Measurements from ENCODE around the gene CEP95.
A peak's percentile ranks its signal among the peaks of the same experiment; 100 is the strongest.

Gene CEP95

DNA sequence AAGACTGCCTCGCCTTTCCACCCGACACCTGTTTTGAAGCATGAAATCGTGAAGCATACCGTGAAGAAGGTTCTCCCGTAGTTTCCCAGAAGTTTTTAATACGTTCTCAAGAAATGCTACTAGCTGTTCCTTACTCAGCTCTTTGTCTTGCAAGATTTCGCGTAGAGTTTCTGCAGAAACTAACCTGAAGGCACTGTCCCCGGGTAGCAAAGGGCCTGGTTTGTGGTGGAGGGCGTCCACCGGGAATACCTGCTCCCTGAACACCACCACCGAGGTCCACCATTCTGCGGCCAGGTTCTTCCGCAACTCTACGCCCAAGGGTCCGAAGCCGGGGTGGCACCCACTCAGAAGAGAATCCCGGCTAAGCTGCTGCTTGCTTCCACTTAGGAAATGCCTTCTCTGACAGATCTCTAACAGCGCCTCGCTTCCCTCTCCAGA is 10.4 kb upstream of the CEP95 start:
- DNase-seq (ENCODE audit: low read depth, low spot score): no peak

DNA sequence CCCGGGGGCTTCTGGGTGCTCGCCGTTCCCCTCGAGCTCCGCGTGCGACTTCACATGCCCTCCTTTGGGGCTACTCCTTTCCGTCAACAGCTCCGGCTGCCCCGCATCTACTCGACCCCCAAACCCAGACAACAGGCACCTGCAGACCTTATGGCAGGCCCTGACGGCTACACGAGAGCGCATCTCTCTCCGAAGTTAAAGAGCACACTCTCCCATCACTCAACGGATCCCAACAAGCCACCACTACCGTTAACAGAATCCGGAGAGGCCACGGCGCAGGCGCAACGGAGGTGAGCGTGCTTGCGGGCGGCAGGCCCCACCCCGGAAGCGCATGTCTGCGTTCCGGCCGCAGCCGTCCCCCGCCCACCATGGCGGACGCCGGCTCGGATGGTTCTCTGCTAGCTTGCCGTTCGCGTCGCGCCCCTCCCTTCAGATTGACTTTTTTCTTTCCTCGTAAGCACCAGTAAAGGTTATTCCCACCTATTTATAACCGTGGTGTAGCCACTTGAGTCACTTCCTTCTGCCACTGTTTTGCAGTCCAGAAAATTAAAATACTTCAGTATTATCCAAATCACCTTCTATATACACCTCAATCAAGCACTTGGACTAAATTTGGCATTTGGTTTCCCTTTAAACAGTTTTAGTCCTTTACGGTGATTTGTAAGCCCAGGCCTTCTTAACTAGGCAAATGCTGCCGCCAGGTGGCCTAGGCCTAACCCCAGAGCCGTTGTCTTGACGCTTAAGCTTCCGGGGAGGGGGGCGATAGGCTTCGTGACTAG is 9.8 kb upstream of the CEP95 start, which contains the start of gene POLG2:
Gene POLG2, minus strand, starts transcription at position 269 of the 779 bp plus-strand sequence. Its CDS starts 86 bp downstream, at position 183.
- DNase-seq (ENCODE audit: low read depth, low spot score): peak; percentile 77

DNA sequence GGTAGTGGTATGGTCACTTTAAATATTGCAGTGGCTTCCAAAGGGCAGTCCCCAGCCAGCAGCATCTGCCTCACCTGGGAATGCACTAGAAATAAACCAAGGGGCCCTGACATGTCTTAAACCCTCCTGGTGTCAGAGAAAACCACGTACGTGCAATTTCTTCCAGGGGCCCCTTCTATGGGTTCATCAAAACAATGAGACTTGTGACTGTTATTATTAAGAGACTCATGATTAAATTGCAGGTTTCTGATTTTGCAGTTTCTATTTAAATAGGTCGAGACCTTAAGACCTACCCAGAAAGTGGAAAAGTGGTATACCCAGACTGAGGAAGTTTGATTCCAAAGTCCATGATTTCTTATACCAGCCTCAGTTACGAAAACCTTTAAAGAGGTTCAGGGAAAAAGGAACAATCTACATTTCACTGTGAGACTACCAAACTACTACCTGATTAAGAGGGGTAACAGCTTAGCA is 9.2 kb upstream of the CEP95 start:
- no peak for DNase-seq (ENCODE audit: low read depth, low spot score)

DNA sequence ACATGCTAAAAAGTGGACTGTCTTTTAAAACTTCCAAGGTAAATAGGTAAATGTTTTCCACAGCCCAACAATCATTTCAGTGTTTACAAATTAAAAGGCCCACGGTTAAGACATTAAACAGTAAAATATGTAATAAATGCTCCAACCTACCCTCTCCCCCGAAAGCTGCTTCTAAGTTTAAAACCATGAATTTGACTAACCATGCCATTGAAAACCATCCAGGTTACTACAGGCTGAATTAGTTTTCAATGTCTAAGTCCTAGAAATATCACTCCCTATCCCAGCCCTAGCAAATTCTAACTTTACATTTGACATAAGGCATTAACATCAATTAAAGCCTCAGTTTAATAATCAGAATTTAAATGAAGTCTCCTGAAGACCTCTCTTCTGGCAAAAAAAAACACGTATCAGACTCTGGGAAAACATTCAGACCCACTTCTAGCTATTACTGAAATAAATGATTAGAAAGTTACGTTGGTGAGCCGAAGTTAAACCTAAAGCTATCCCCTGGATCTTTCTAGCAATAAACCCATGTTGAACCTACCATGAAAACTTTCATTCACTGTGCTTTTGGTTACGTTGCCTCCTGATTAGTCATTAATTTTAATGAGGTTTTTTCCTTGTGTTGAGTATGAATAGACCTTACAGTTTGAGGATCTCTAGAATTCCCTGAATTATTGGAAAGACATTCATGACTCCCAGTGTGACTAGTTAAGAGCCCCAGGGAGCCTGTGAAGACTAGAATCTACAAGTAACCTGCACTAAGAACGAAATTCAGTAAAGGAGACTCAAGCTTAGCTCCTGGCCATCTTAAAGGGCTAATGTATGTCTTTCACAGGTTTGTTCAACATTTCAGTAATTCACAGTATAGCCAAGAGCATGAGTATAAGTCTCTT is 8.2 kb upstream of the CEP95 start:
- no peak for DNase-seq (ENCODE audit: low read depth, low spot score)

DNA sequence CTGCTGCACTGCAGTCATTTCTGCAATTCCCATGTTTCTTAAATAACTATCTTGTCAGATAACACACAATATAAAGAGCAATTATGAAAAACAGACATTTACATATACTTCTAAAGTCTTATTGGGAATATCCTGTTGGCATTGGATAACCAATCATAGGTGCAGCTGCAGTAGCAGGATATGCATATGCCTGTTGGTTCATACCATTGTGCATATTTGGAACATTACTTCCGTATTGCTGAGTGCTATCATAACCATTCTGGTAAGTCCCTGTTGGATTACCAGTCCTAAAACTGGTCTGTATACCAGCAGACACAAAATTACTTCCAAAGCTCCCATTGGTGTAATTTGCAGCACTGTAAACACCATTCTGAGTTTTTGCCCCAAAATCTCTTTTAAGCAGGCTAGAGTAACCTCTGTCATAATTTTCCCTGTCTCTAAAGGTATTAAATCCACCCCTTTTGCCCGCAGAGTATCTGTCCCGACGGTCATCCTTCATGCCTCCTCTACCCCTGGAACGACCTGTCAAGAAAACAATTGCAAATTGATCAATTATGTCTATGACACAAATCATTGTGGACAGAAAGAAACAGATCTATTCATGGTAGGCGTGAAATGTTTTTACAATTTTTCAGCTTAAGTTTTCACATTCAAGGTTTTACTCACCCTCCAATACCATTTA is 6.8 kb upstream of the CEP95 start:
- DNase-seq (ENCODE audit: low read depth, low spot score): no peak

DNA sequence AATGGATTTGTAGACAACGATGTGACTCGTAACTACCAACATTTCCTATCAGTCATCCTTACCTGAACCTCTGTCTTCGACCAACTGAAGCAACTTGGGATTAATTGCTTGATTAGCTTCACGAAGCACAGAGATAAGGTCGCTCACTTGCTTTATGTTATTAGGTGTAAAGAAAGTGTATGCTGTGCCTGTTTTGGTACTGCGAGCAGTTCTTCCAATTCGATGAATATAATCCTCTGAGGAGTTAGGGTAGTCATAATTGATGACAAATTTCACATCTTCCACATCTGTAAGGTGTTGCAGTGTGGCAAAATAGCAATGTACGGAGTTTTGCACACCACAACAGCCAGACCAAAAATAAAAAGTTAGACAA is 6.3 kb upstream of the CEP95 start:
- no peak for DNase-seq (ENCODE audit: low read depth, low spot score)

DNA sequence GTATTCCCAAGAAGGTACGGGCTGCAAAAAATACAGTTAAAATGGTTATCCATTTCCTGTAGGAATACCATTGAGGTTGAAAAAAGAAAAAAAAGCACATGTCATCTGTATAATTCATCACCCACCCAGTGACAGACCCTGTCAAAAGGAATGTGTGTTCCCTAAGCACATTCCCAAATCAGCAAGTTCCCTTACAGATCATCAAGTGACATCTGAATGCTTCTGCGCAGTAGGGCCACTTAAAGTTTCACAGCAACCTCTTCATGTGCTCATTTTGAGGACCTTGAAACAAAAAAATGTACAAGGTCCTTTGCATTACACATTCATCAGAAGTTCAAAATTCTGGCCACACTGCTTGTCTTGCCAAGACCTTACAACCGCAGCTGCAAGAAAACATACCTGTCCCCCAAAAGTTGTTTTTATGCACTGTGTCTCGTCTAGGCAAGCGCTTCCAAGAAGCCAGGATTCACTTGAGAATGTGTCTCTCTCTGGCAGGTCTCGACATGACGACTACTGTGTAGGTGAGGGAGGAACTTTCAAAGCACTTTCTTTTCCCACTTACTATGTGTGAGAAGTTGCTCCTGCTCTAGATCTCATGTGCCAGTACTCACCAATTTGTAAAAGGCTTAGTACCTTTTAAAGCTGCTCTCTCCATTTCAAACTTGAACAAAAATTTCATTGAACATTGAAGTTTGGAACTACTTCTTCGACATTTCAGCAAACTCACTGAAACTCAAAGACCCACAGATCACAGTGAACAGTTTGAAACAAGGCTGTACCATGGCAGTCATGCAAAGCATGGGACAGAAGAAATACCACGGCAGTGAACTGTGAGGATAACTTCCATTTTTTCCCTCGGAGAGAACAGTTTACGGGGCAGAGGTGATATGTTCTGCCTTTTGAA is 5.7 kb upstream of the CEP95 start:
- DNase-seq (ENCODE audit: low read depth, low spot score): no peak

DNA sequence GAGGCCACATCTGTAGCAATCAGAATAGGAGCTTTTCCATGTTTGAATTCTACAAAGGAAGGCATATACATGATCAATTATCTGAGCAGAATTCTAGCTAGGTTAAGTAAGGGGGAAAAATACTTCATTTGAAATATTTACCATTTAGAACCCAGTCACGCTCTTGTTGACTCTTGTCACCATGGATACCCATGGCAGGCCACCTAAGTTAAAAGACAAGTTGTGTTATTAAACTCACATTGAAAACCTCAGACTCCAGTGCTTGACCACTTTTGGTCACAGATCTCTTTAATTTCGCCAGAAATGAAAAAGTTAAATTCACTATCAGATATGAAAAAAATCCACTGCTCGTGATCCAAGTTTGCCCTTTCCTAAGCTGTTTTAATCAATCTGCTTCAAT is 4.8 kb upstream of the CEP95 start:
- no peak for DNase-seq (ENCODE audit: low read depth, low spot score)

DNA sequence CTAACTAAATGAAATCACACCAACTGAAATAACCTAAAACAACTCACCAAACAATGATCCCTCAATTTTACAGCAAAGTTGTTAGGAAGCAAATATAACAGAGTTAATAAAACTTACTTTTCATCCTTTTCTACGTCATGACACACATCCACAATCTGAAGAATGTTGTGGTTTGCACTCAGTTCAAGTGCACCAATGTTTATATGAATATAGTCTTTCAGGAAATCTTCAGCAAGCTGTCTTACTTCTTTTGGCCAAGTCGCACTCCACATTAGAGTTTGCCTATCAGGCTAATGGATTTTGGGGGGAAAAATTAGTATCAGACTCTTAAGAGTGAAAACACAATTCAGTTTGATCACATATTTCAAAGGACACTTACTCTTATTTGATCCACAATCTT is 4.0 kb upstream of the CEP95 start:
- DNase-seq (ENCODE audit: low read depth, low spot score): no peak

DNA sequence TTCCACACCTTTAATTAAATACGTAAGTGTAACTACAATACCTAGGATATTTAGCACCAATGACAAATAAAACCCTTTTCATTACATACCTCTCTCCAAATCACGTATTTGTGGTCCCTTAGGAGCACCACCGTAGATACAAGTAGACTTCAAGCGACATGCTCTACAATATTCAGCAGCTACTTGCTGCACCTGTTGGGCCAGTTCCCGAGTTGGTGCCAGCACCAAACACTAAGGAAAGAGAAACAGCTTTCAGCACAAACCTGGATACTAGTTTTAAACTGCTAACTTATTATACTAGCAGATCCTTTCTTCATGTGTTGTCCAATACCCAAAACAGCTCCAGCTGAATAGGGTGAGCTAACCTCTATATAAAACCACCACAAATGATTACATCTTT is 3.4 kb upstream of the CEP95 start:
- no peak for DNase-seq (ENCODE audit: low read depth, low spot score)

DNA sequence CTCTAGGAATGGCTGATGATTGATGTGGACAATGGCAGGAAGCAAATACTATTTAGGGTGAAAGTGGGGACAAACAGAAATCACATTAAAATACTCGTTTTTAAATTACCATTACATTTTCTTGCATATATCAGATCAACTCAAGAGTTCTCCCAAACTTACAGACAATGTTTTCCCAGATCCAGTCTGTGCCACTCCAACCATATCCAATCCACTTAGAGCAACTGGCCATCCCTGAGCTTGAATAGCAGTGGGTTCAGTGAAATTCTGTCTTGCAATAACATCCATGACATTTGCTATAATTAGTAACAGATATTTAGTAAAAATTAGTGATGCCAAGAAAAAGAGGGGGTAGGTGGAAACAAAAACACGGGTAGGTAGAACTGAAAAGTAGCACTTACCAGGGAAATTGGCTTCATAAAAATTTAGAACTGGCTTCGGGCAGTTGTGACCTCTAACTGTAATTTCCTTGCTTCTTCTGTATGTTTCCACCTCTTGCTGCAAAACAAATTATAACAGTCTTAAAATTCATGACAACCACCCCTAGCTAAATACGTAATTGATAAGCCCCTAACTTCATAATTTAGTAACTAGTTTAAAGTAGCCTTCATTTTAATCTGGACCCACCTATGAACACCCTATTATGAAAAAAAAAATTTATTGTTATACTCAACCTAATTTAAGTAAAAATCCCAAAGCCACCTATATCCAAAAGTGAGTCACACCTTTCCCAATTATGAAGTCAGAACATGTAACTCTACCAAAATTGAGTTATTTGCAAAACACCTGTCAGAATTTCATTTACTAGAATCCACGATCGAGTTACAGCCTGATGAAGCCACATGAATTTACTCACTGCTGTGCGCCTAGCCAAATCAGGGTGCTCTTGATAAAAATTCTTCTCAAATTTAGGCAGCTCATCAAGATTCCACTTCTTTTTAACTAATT is 2.7 kb upstream of the CEP95 start:
- no peak for DNase-seq (ENCODE audit: low read depth, low spot score)

DNA sequence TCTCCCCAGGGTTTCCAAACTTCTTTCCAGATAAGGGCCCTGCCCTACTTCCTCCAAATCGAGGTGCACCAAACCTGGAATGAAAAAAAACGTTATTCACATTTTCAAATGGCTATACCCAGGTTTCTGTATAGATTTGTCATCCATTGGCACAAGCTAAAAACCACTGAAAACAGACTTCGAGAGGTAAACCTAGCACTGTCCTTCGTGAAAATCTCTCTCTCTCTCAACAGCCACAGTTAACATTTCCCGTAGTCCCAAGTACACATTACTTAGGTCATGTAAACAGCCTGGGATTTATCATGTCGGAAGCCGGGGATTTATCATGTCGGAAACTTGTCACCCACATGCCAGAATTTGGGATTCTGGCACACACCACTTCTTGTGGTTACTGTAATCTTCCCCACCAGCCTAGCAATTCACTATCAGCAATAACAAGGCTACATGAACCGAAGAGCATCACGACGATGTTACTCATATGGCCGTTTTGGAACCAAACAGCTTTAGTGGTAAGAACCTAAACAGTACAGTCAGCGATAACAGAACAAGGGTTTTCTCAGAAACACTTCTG is 1.9 kb upstream of the CEP95 start:
- no peak for DNase-seq (ENCODE audit: low read depth, low spot score)

DNA sequence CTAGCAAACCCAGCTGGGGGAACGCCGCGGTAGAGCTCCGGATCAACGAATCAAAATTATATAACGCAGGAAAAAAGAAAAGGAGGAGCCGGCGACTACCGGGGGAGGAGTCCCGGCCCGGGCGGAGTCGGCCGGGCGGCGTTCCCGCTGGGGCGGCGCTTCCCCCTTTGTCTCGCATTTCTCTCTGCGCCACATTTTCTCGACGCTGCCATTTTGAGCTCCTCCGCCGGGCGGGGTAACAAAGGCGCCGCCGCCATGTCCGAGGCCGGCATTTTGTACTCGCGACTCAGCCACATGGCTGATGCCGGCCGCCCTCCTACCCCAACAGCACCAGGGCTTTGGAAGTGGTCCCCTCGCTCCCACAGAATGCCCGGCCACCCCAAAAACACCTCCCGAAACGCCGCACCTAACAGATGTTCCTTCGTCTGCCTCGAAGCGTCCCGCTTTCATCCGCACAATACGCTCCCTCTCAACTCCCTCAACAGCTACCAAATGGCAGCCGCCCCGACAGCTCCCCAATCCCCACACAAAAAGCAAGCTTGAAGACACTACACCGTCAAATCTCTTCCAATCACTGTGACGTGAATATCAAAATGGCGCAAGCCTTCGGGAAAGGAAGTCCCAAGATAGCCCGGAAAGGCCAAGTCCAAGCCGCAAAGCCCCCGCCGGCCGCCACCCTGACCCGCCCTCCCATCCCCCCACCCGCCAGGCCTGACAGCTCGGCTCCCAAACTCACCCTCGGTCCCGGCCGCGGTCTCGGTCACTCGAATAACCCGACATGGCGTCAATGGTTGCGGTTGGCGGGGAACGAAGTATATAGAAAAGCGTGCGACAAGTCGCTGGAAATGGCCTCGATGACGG is 1.2 kb upstream of the CEP95 start:
- peak; percentile 53 for DNase-seq (ENCODE audit: low read depth, low spot score)

DNA sequence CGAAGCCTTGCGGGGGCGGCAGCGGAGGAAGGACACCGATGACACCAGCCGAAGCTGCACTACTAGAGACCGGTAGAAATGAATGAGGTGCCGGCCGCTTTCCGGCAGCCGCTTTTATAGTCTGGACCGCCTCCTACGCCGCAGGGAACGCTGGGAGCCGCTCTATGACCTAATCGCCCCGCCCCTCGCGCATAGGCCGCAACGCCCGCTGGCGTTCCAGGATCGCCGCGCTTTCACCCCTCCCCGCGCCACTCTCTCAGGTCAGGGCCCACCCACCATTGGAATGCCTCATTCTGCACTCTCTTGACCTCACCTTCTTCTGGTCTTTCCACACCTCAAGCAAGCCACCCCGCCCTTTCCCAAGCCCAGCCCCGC is 589 bp upstream of the CEP95 start, which contains the start of gene DDX5:
Gene DDX5, minus strand, starts transcription at position 89 of the 375 bp plus-strand sequence. CDS start 170 bp downstream, outside the sequence.
- DNase-seq (ENCODE audit: low read depth, low spot score): no peak

DNA sequence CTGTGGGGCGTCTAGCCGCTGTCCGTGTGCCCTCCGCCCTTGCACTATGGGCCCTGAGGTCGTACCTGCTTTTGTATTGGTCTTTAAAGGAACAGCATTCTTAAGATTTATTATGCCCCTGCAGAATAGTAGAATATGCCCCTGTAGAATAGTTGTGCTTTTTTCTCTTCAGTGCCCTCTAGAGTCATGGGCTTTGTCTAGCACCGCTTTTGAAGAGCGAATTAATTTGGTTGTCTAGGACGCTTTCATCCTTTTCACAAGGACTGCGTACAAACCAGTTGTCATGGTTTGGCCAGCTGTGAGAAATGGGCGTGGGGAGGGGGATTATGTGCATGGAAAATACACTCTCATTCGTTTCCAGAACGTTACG is 621 bp downstream of the CEP95 start:
- DNase-seq (ENCODE audit: low read depth, low spot score): peak; percentile 24

DNA sequence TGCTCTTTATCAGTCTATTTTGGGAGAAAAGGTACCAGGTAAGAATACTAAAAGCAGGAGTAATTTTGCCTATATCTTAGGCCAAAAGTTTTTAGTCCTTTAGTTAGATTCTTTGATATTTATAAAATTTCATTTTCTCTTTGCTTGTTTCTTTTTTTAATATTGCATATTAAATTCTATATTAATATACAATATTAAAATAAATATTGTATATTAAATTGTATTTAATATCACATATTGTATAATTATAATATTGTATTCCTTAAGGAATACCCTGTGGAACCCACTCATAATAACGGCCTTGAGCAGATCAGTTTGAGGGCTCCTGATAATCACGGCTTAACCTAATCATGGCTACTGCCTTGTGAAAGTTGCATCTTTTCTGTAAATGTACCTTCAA is 1.9 kb downstream of the CEP95 start:
- DNase-seq (ENCODE audit: low read depth, low spot score): no peak

DNA sequence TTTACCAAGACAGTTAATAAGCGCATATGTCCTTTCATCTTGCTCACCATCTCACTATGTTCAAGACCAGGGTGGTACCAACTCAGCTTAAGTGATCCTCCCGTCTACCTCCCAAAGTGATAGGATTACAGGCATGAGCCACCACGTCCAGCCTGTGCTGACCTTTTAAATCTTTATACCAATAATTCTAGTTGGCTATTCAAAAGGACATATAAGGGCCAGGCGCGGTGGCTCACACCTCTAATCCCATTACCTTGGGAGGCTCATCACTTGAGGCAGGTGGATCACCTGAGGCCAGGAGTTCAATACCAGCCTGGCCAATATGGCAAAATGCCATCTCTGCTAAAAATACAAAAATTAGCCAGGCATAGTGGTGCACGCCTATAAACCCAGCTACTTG is 2.4 kb downstream of the CEP95 start:
- no peak for DNase-seq (ENCODE audit: low read depth, low spot score)

DNA sequence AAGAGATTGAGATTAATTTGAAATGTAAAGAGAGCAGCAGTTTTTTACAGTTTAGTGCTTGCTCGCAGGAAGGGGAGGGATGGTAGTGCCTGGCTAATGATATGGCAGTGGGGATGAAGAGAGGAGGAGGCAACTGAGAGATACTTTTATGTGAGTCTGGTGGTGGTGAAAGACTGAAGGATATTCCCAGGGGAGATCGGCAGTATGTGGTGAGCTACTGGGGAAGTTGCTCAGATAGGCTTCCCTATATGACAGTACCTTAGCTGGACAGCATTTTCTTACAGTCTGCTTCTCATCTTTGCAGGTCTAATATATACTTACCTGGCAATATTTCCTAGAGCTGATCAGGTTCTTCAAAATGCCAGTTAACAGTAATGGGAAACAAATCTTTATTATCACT is 8.6 kb downstream of the CEP95 start:
- DNase-seq (ENCODE audit: low read depth, low spot score): no peak

DNA sequence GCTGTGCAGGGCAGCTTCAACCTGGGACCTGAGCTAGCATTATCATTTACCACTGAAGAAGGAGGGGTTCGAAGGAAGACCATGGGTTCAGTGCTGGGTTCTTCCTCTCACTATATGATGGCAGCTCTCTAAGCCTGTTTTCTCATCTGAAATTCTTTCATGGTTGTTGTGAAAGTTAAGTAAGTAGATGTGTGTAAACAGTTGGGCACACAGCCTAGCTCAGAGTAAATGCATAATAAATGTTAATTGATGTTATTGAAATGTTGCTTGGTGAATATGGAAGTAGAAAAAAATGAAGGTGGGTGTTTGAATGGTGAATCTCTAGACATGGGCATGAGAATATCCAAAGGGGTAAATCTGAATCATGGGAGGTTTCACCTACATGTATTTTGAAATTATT is 9.1 kb downstream of the CEP95 start:
- DNase-seq (ENCODE audit: low read depth, low spot score): no peak
